GM12878 (cell line): ENCODE results near the gene PCLAF. TPM values are rescaled to one million over a fixed set of nuclear protein-coding genes. Genes with fewer than 3 reads are reported as not detected.

Experiments used
- ATAC-seq: fragments of 200-7000 bp; cut with Tn5 transposase; 3 replicates; pipeline ENCODE4 v1.9.1; 2020; ENCODE audit warnings: mild to moderate bottlenecking, moderate library complexity
- BruUV-seq: library from RNA; stranded (reverse); fragments of 400-500 nt; replicated peaks from 2 replicates; lab custom pipeline; 2021; lab: Mats Ljungman, UMichigan
- CTCF ChIA-PET: fragments of 300-600 bp; sonication (Branson Sonifier 250); formaldehyde crosslinking; extraction: SDS; loops from one replicate; lab custom pipeline; 2021; ENCODE audit warnings: inconsistent platforms; lab: Yijun Ruan, JAX
- POLR2A ChIA-PET: fragments of 350-600 bp; formaldehyde crosslinking; extraction: SDS; loops from one replicate; lab custom pipeline; 2021; ENCODE audit warnings: inconsistent platforms; lab: Charles Lee
- RAD21 ChIA-PET: fragments of 300-600 bp; sonication (Branson Sonifier 250); formaldehyde crosslinking; loops from one replicate; lab custom pipeline; 2023; ENCODE audit warnings: antibody characterized with exemption; ENCODE audit not compliant: unreplicated experiment; lab: Charles Lee
- SMC1A ChIA-PET: fragments of 300-600 bp; sonication (Branson Sonifier 250); formaldehyde crosslinking; loops from one replicate; lab custom pipeline; 2023; ENCODE audit not compliant: unreplicated experiment, uncharacterized antibody; lab: Charles Lee
- DNase-seq: peaks from one replicate; pipeline ENCODE4 v3.0.0-alpha.2; 2011; ENCODE audit warnings: low read depth, low spot score
- FAIRE-seq: peaks from 3 replicates; lab custom pipeline; 2011; peaks lifted over from hg19 to GRCh38; lab: Jason Lieb, UNC
- H2AFZ ChIP-seq: 2 replicates; pipeline ENCODE4 v1.6.0; 2011; ENCODE audit warnings: low read depth, low read length, control low read depth; ENCODE audit not compliant: control insufficient read depth
- H3K27ac ChIP-seq: 2 replicates; pipeline ENCODE4 v1.5.1; 2011; ENCODE audit warnings: control low read depth; ENCODE audit not compliant: control insufficient read depth, insufficient read depth
- H3K27me3 ChIP-seq, 2 experiments: replicated peaks in 1 of 2; 2 replicates each; pipeline versions ENCODE4 v1.6.0 to v1.6.1; 2011; ENCODE audit warnings: low read length in 1 of 2; ENCODE audit not compliant: control insufficient read depth in 2 of 2, insufficient read depth in 2 of 2
- H3K36me3 ChIP-seq, 2 experiments: 2 replicates each; pipeline ENCODE4 v1.5.1; 2011; ENCODE audit warnings: low read length in 1 of 2; ENCODE audit not compliant: control insufficient read depth in 2 of 2, insufficient read depth in 2 of 2
- H3K4me1 ChIP-seq: 2 replicates; pipeline ENCODE4 v1.6.1; 2011; ENCODE audit warnings: mild to moderate bottlenecking, low read length, moderate library complexity, mixed read lengths; ENCODE audit not compliant: control insufficient read depth, insufficient read depth
- H3K4me2 ChIP-seq: 2 replicates; pipeline ENCODE4 v1.6.0; 2011; ENCODE audit warnings: control low read depth; ENCODE audit not compliant: control insufficient read depth, insufficient read depth
- H3K4me3 ChIP-seq: fragments of 200-600 bp; sonication (generic); 2 replicates; pipeline ENCODE4 v1.5.1; 2016
- H3K79me2 ChIP-seq: 2 replicates; pipeline ENCODE4 v1.6.0; 2011; ENCODE audit warnings: low read length; ENCODE audit not compliant: control insufficient read depth, insufficient read depth
- H3K9ac ChIP-seq: 2 replicates; pipeline ENCODE4 v1.8.0; 2011; ENCODE audit warnings: low read length, control low read depth, mixed read lengths; ENCODE audit not compliant: control insufficient read depth, insufficient read depth
- H3K9me3 ChIP-seq: replicated peaks from 3 replicates; pipeline ENCODE4 v1.5.1; 2011; ENCODE audit warnings: mild to moderate bottlenecking, low read length; ENCODE audit not compliant: control insufficient read depth, insufficient read depth
- H4K20me1 ChIP-seq: 2 replicates; pipeline ENCODE4 v1.6.0; 2011; ENCODE audit not compliant: control insufficient read depth, insufficient read depth
- BHLHE40 ChIP-seq, 2 experiments: fragments of 450-650 bp in 1 of 2; IDR thresholded peaks; 2 replicates each; pipeline ENCODE4 v1.6.1; 2011 to 2017; ENCODE audit warnings: low read depth in 2 of 2, borderline replicate concordance in 1 of 2, improper control_type of control experiment in 1 of 2, low read length in 1 of 2, mild to moderate bottlenecking in 1 of 2
- CBFB ChIP-seq: IDR thresholded peaks from 2 replicates; pipeline ENCODE4 v1.6.1; 2016; ENCODE audit warnings: antibody characterized with exemption, low read depth
- CBX5 ChIP-seq: sonication (generic); IDR thresholded peaks from 2 replicates; pipeline ENCODE4 v1.6.1; 2016; ENCODE audit warnings: low read depth, moderate library complexity, mild to moderate bottlenecking, inconsistent platforms
- EP300 ChIP-seq, 2 experiments: fragments of 150-350 bp in 1 of 2; IDR thresholded peaks; 2 replicates each; pipeline ENCODE4 v1.6.1; 2011 to 2012; ENCODE audit warnings: low read depth in 2 of 2, low read length in 2 of 2, borderline replicate concordance in 1 of 2, improper control_type of control experiment in 1 of 2, inconsistent platforms in 1 of 2; ENCODE audit not compliant: control insufficient read depth in 1 of 2
- FOS ChIP-seq: IDR thresholded peaks from 3 replicates; pipeline ENCODE4 v1.6.1; 2011; ENCODE audit warnings: borderline replicate concordance; ENCODE audit not compliant: insufficient read length; ENCODE audit errors: extremely low read depth
- IKZF1 ChIP-seq: fragments of 450-650 bp; conservative IDR thresholded peaks from 2 replicates; pipeline ENCODE4 v1.6.1; 2017; ENCODE audit warnings: antibody characterized with exemption, mild to moderate bottlenecking
- KLF5 ChIP-seq: fragments of 450-650 bp; IDR thresholded peaks from 2 replicates; pipeline ENCODE4 v1.6.1; 2014; ENCODE audit warnings: mild to moderate bottlenecking; ENCODE audit not compliant: partially characterized antibody
- NFYA ChIP-seq: IDR thresholded peaks from 2 replicates; pipeline ENCODE4 v1.6.1; 2011; ENCODE audit warnings: low read depth, mild to moderate bottlenecking, low read length, improper control_type of control experiment, borderline replicate concordance
- NR2C1 ChIP-seq: fragments of 450-650 bp; IDR thresholded peaks from 2 replicates; pipeline ENCODE4 v1.6.1; 2017; ENCODE audit warnings: antibody characterized with exemption, mild to moderate bottlenecking, moderate library complexity
- PBX3 ChIP-seq: IDR thresholded peaks from 2 replicates; pipeline ENCODE4 v1.6.1; 2011; ENCODE audit warnings: mild to moderate bottlenecking, low read depth, low read length, moderate library complexity; ENCODE audit not compliant: insufficient replicate concordance
- POLR2A ChIP-seq: IDR thresholded peaks from 2 replicates; pipeline ENCODE4 v1.6.1; 2011; ENCODE audit warnings: low read depth, mild to moderate bottlenecking, low read length
- ZSCAN29 ChIP-seq: fragments of 450-650 bp; IDR thresholded peaks from 2 replicates; pipeline ENCODE4 v1.6.1; 2017; ENCODE audit warnings: mild to moderate bottlenecking, moderate library complexity
- WGBS: methylation state at CpG from one replicate; pipeline ENCODE4 v1.1.6; 2016; ENCODE audit warnings: low lambda C conversion rate; ENCODE audit not compliant: insufficient replicate concordance, insufficient coverage; ENCODE audit errors: missing lambda C conversion rate; 5-methylcytosine and 5-hydroxymethylcytosine counted together
- in situ Hi-C: fragments of 300-500 bp; cut with MboI; formaldehyde crosslinking; loops from 9 replicates; pipeline ENCODE4 v1.14.3; 2018; ENCODE audit warnings: mixed read lengths
- intact Hi-C: fragments of 100-400 bp; cut with micrococcal nuclease; formaldehyde crosslinking; loops from one replicate; pipeline ENCODE4 v1.14.2; 2022; ENCODE audit not compliant: unreplicated experiment
- polyA plus RNA-seq, 11 experiments: library from polyadenylated mRNA; depleted of rRNA in 4 of 11; unstranded in 6 of 11; stranded (reverse) in 5 of 11; fragments of >200 nt; fragmentation: Nextera tagmentation in 4 of 11; fragmentation: Illumina TruSeq in 1 of 11; extraction: Ambion mirVana in 4 of 11; extraction: Trizol in 1 of 11; gene quantifications; 1 replicate in 1 of 11; 2 replicates in 10 of 11; pipeline versions ENCODE4 v1.2.1 to v1.2.3, GENCODE V29; 2011 to 2016; ENCODE audit warnings: inconsistent platforms in 2 of 11, missing spikeins in 2 of 11, low read depth in 1 of 11
- total RNA-seq, 4 experiments: library from RNA; depleted of rRNA in 3 of 4; stranded (reverse); fragments of >200 nt in 3 of 4; fragmentation: Illumina TruSeq in 1 of 4; extraction: Trizol in 1 of 4; gene quantifications; 2 replicates each; pipeline versions ENCODE4 v1.2.1 to v1.2.3, GENCODE V29; 2013 to 2021

PCLAF gene
- total and polyA plus RNA-seq, 10 of the 15 experiments (the other 5 are each of a cell fraction or from before 2014, with no cell fraction given): 79.0 to 627 (median 343) TPM

- intact Hi-C loops: loop anchor here (10.0 kb wide), 2 partner anchors 169 to 289 kb away; partner anchors contain the start of genes CIAO2A and SNX1
- H3K9me3 ChIP-seq: no peaks in the 10 kb centered on the region; the same call in 2 of the 3 replicates
- no peak overlapping the region for H2AFZ ChIP-seq
- peaks cover 35% of the 10 kb centered on the region for H3K79me2 ChIP-seq
- TF ChIP-seq NR2C1 (no peak), PBX3 (no peak), POLR2A (no peak), CBX5 (no peak), IKZF1 (no peak), BHLHE40 (IDR thresholded peaks at IDR 0.05; ENCODE audit: borderline replicate concordance in 1 of 2, low read depth in 2 of 2, low read length in 1 of 2) (no peak), ZSCAN29 (no peak), FOS (no peak), NFYA (no peak), CBFB (no peak), KLF5 (no peak), EP300 (IDR thresholded peaks at IDR 0.05; ENCODE audit: borderline replicate concordance in 1 of 2, control insufficient read depth in 1 of 2, low read depth in 2 of 2, low read length in 2 of 2) (no peak)
- no peak overlapping the region for H3K27ac ChIP-seq
- H3K9ac ChIP-seq: no peak overlapping the region
- no peaks in the 10 kb centered on the region for H3K36me3 ChIP-seq
- H3K4me1 ChIP-seq: 0 out of 2 replicates have a peak, but pooled peaks cover 3% of the 10 kb centered on the region
- H3K27me3 ChIP-seq: no peaks in the 10 kb centered on the region
- no peak overlapping the region for H3K4me2 ChIP-seq
- no peaks in the 10 kb centered on the region for H4K20me1 ChIP-seq
- CTCF ChIA-PET: no interaction called here
- H3K4me3 ChIP-seq: no peak overlapping the region
- RAD21 ChIA-PET: interaction anchor here (0.7 kb wide), 1 partner anchor 1256 kb away, joined by 4 read pairs; no protein-coding TSS in a partner anchor
- BruUV-seq: no TSS peak
- FAIRE-seq (no peak), ATAC-seq (no peak), DNase-seq (no peak)
- SMC1A ChIA-PET: no interaction called here
- in situ Hi-C loops: no loop called here
- POLR2A ChIA-PET: interaction anchor here (0.7 kb wide), 1 partner anchor 202 kb away, joined by 4 read pairs; no protein-coding TSS in a partner anchor
- 63% methylated on average over 2 of the region's 2 CpGs for whole genome bisulfite sequencing
Observed at GRCh38 chr15:64383760-64384159, 2.5 kb upstream of the PCLAF start.
